CD4-positive, alpha-beta T cell treated with Interleukin-4 for 1 hour (primary cell): Measurements from ENCODE around the gene ALX3.
"Not testable (repeated sequence)": the region's sequence is repeated elsewhere in the genome, so short reads cannot be mapped to it uniquely, and the experiment has no call there.

ENCODE experiments used
- DNase-seq, 2 donors: peaks; one replicate each; pipeline ENCODE4 v3.0.0-alpha.2; 2020 to 2022

Gene ALX3

GRCh38 chr1:110038271-110038670 is 32.2 kb downstream of the ALX3 start:
- no peak for DNase-seq

DNA sequence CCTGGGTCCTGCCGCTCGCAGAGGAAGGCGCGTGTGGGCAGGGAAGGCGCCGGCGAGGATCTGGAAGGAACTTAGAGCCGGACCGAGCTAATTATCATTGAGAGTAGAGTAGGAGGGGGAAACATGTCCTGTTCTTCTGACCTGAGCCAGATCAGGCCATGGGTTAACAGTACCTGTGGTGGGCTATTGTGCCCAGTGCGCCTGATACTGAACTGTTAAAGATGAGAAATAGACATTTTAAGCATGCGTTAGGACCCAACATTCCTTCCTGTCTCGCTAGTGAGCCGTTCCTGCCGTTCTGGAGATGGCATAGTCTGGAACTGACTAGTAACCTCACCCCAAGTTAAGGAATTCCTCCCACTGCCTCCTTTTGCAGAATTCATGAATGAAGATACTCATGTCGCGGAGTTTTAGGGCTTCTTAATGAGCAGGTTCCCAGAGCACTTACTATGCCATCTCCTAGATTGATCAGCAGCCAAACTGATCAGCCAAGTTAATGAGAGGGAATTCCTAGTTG is 35.2 kb downstream of the ALX3 start:
- no peak for DNase-seq

DNA sequence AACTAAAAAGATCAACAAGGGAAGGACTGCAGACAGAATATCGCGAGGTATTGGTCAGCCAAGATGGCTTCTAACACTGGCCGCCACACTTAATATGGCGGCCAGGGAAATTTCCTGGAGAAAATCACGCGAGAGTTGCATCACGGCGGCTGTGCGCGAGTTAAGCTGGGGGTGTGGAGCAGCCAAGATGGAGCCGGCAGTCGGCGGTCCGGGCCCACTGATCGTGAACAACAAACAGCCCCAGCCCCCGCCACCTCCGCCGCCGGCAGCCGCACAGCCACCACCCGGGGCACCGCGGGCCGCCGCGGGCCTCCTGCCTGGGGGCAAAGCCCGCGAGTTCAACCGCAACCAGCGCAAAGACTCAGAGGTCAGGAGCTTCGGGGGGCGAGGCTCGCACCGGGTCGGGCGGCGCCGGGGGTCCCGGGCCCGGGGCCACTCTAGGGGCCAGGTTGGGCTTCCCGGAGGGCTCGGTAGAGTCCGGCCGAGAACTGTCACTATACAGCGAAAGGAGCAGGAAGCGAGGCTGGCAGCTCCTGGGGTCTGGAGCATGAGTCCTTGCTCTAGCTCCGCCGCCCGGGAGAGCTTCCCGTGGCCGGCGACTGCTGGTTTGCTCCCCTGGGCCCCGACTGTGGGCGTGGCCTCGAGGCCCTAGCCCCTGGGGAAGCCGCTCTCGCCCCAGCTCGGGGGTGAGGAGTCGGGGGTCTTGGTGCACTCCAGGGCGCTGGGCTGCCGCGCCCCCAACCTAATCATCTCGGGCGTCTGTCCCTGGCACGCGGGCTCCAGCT is 35.8 kb downstream of the ALX3 start, which contains the start of gene STRIP1:
TSS of gene STRIP1 (plus strand) at position 174 of the 785 bp plus-strand sequence. CDS start at position 188, 14 bp downstream.
- DNase-seq, result peak; percentile 97

DNA sequence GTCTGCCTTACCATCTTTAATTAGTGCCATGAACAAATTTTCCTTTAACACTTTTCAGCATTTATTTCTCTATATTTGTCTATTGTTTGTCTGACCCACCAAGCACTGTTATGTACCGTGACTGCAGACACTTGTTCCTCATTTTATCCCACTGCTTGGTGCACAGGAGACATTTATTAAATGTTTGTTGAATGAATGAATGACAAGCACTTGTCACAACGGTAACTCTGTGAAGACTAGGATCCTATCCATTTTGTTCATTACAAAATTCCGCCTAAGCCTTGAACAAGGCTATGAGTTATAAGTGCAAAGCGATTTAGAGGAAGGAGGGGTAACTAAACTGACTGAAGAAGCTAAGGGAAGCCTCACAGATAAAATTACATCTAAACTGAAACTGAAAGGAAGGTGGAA is 36.4 kb downstream of the ALX3 start:
- DNase-seq, result no peak

DNA sequence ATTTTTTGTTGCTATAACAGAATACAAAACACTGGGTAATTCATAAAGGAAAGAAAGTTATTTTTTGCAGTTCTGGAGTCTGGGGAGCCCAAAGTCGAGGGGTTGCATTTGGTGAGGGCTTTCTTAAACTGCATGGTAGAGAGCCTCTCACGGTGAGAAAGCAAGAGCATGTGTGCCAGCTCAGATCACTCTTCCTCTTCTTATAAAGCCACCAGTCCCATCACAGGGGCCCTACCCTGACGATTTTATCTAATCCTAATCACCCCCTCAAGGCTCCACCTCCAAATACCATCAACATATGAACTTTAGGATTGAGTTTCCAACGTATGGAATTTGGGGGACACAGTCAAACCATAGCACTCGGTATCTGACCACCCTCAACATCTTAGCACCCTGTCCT is 37.1 kb downstream of the ALX3 start:
- no peak for DNase-seq

DNA sequence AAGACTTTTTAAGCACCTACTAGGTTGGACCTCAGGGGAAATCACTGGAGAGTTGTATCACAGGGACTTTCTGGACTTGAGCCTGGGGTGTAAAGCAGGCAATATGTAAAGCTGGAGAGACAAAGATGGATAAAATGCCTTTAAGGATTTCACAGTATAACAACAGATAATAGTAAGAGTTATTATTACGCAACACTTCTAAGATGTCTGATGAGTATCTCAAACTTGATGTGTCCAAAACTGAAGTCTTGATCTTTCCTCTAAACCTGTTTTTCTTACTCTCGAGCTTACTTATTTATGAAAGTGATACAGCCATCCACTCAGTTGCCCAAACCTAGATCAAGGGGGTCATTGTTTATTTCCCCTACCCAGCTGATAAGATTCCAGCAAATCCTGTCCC is 38.1 kb downstream of the ALX3 start:
- DNase-seq, result no peak

DNA sequence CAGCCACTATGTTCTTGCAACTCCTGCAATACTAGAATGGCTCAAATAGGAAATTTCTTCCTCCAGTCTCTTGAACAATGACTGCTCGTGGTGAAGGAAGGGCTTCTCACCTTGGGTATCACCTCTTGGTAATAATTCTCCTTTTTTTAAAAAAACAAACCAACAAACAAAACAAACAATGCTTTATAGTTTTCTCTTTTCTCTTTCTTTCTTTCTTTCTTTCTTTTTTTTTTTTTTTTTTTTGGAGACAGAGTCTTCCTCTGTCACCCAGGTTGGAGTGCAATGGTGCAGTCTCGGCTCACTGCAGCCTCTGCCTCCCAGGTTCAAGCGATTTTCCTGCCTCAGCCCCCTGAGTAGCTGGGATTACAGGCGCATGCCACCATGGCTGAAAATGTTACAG is 39.8 kb downstream of the ALX3 start:
- not testable (repeated sequence) for DNase-seq

GRCh38 chr1:110024613-110025012 is 45.9 kb downstream of the ALX3 start:
- DNase-seq, result no peak

DNA sequence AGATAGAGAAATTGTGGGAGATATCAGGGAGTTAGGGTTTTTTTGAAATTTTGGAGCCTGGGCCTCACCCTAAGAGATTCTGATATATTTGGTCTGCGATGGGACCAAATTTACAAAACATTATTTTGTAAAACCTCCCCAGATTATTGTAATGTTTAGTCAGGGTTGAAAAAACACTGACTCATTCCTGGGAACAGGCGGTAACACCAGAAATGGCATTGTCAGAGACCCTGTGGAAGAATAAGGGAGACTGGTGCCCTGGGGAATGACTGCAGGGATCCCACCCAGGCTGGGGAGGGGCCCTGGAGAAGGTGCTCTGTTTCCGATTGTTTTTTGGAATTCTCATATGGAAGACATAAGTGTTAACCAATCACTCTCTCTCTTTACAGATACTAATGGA is 49.2 kb downstream of the ALX3 start:
- DNase-seq, result no peak

GRCh38 chr1:110019770-110020169 is 50.7 kb downstream of the ALX3 start:
- DNase-seq, result no peak

- no peak for DNase-seq
Observed at GRCh38 chr1:110018396-110018795, 52.1 kb downstream of the ALX3 start.

- no peak for DNase-seq
Observed at GRCh38 chr1:110017792-110018191, 52.7 kb downstream of the ALX3 start.

GRCh38 chr1:110012100-110012780 is 58.2 kb downstream of the ALX3 start:
- peak in 1 of 2 donors; percentile 31 for DNase-seq

GRCh38 chr1:110011527-110012041 is 58.9 kb downstream of the ALX3 start:
- peak; percentile 60 to 76 for DNase-seq
